Left lung (tissue), 10 donors: ENCODE data around the gene WDR48. TPM values are rescaled to one million over a fixed set of nuclear protein-coding genes. Genes with fewer than 3 reads are reported as not detected.
"Not testable (repeated sequence)": the region's sequence is repeated elsewhere in the genome, so short reads cannot be mapped to it uniquely, and the experiment has no call there.

Experiments used
- ATAC-seq: fragments of 200-7000 bp; cut with Tn5 transposase; one replicate; pipeline ENCODE4 v1.9.1; 2020; ENCODE audit warnings: moderate library complexity
- DNase-seq, 4 donors: peaks; one replicate each; pipeline ENCODE4 v3.0.0-alpha.2; 2013 to 2020
- H3K27ac ChIP-seq, 2 donors: fragments of 200-600 bp; sonication (generic) in 1 of 2; one replicate each; pipeline versions ENCODE4 v1.5.0 to v1.8.0; 2020 to 2021
- H3K27me3 ChIP-seq, 2 donors: fragments of 200-600 bp; sonication (generic) in 1 of 2; one replicate each; pipeline versions ENCODE4 v1.5.0 to v1.8.0; 2020 to 2021
- H3K36me3 ChIP-seq, 2 donors: fragments of 200-600 bp; sonication (generic) in 1 of 2; one replicate each; pipeline versions ENCODE4 v1.5.0 to v1.8.0; 2020 to 2021
- H3K4me1 ChIP-seq, 2 donors: fragments of 200-600 bp; one replicate each; pipeline ENCODE4 v1.8.0; 2021
- H3K4me3 ChIP-seq, 2 donors: fragments of 200-600 bp; sonication (generic) in 1 of 2; one replicate each; pipeline versions ENCODE4 v1.5.0 to v1.8.0; 2020 to 2021; ENCODE audit warnings: mild to moderate bottlenecking in 1 of 2
- H3K9me3 ChIP-seq, 2 donors: fragments of 200-600 bp; sonication (generic) in 1 of 2; one replicate each; pipeline versions ENCODE4 v1.5.0 to v1.8.0; 2020 to 2021
- CTCF ChIP-seq, 2 donors: fragments of 200-600 bp; sonication (generic) in 1 of 2; IDR thresholded peaks; one replicate each; pipeline versions ENCODE4 v1.5.0 to v1.8.0; 2021; ENCODE audit warnings: antibody characterized with exemption in 2 of 2
- intact Hi-C, 2 donors: fragments of 100-400 bp; cut with DNase I; formaldehyde crosslinking; loops; one replicate each; pipeline versions ENCODE4 v1.11.2 to v1.14.2; 2022
- polyA plus RNA-seq, 6 donors: library from polyadenylated mRNA; unstranded; fragments of 120-200 nt; gene quantifications; one replicate each; pipeline ENCODE4 v1.2.1, GENCODE V29; 2013; ENCODE audit not compliant: insufficient read length in 6 of 6
- total RNA-seq, 2 donors: library from RNA; stranded (reverse); fragmentation: NEBNext Ultra II Directional; extraction: Animal tissue kit (Norgen Biotek cat#: 25700); gene quantifications; one replicate each; pipeline ENCODE4 v1.2.1, GENCODE V29; 2021
- donor health status: DM: no; HTN: yes; CAD: no.
- donor health status: DM: no; HTN: no; CAD: no.

The WDR48 gene
- total and polyA plus RNA-seq, 8 donors = 25.1 to 89.8 (median 67.7) TPM

- H3K36me3 ChIP-seq = no peaks in the 10 kb centered on the region
- no peak overlapping the region for H3K4me3 ChIP-seq
- no peaks in the 10 kb centered on the region for H3K27me3 ChIP-seq
- TF ChIP-seq CTCF (IDR thresholded peaks at IDR 0.05) = no peak
- ATAC-seq (no peak), DNase-seq (no peak)
- H3K4me1 ChIP-seq = no peaks in the 10 kb centered on the region
- peaks cover 0 to 4% of the 10 kb centered on the region in 2 donors for H3K9me3 ChIP-seq
- intact Hi-C loops = no loop called here
- H3K27ac ChIP-seq = no peak overlapping the region
Measured at GRCh38 chr3:39038165-39038564, 13.7 kb upstream of the WDR48 start.

- DNase-seq (no peak), ATAC-seq (no peak)
- no peak for TF ChIP-seq CTCF (IDR thresholded peaks at IDR 0.05)
- Histone ChIP-seq H3K36me3 (no peaks in the 10 kb centered on the region), H3K9me3 (no peaks in the 10 kb centered on the region), H3K4me3 (no peak overlapping the region), H3K4me1 (peaks cover 0 to 15% of the 10 kb centered on the region in 2 donors), H3K27me3 (no peaks in the 10 kb centered on the region), H3K27ac (no peak overlapping the region)
- intact Hi-C loops = no loop called here
Measured at GRCh38 chr3:39050029-39050428, 1.8 kb upstream of the WDR48 start.

GRCh38 chr3:39052583-39052982, 767 bp downstream of the WDR48 start:
- TF ChIP-seq CTCF (IDR thresholded peaks at IDR 0.05) = no peak
- peak overlapping the region in 1 of 2 donors; percentile 90 for H3K27ac ChIP-seq
- H3K4me3 ChIP-seq = peak overlapping the region; percentile 99
- no peaks in the 10 kb centered on the region for H3K27me3 ChIP-seq
- H3K36me3 ChIP-seq = no peaks in the 10 kb centered on the region
- H3K4me1 ChIP-seq = peaks cover 0 to 15% of the 10 kb centered on the region in 2 donors
- intact Hi-C loops = no loop called here
- no peaks in the 10 kb centered on the region for H3K9me3 ChIP-seq
- DNase-seq = no peak
- ATAC-seq = no peak

- no peak overlapping the region for H3K27ac ChIP-seq
- ATAC-seq (no peak), DNase-seq (no peak)
- no peaks in the 10 kb centered on the region for H3K36me3 ChIP-seq
- H3K9me3 ChIP-seq = no peaks in the 10 kb centered on the region
- no peaks in the 10 kb centered on the region for H3K27me3 ChIP-seq
- H3K4me3 ChIP-seq = no peak overlapping the region
- intact Hi-C loops = no loop called here
- H3K4me1 ChIP-seq = peaks cover 0 to 15% of the 10 kb centered on the region in 2 donors
- no peak for TF ChIP-seq CTCF (IDR thresholded peaks at IDR 0.05)
Measured at GRCh38 chr3:39053696-39054095, 1.9 kb downstream of the WDR48 start.

- intact Hi-C loops = no loop called here
- H3K36me3 ChIP-seq = no peaks in the 10 kb centered on the region
- no peak overlapping the region for H3K4me3 ChIP-seq
- ATAC-seq = no peak
- H3K4me1 ChIP-seq = peaks cover 0 to 15% of the 10 kb centered on the region in 2 donors
- H3K9me3 ChIP-seq = no peaks in the 10 kb centered on the region
- H3K27me3 ChIP-seq = no peaks in the 10 kb centered on the region
- DNase-seq = no peak
- no peak for TF ChIP-seq CTCF (IDR thresholded peaks at IDR 0.05)
- no peak overlapping the region for H3K27ac ChIP-seq
Measured at GRCh38 chr3:39056151-39056550, 4.3 kb downstream of the WDR48 start.

- H3K36me3 ChIP-seq, H3K27ac ChIP-seq, H3K27me3 ChIP-seq, intact Hi-C loops, H3K4me1 ChIP-seq, DNase-seq, H3K4me3 ChIP-seq, H3K9me3 ChIP-seq, ATAC-seq: not testable (repeated sequence)
Measured at GRCh38 chr3:39061228-39061627, 9.4 kb downstream of the WDR48 start.
